GM19463 (cell line): ENCODE data around the gene ARSI.

Experiments used
- ATAC-seq: cut with Tn5 transposase; IDR thresholded peaks from one replicate; pipeline ENCODE4 v1.9.1; 2021; ENCODE audit warnings: mild to moderate bottlenecking, moderate library complexity; ENCODE audit not compliant: unreplicated experiment

Gene ARSI

DNA sequence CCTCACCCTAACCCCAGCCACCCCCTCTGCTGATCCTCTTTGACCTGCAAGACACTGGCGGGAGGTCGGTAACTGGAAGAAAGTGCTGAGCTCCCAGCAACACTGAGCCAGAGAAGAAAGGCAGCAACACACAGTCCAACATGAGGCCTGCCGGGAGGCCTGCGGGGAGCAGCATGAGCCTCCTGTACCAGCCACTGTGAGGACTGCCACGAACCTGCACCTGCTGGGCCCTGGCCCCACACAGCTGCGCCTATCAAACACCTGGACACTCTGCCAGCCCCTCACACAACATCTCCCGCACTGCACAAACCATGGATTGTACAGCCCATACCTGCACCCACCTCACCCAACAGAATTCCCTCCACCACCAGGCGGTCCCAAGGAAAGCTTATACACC is 31.4 kb downstream of the ARSI start:
- ATAC-seq = no peak

DNA sequence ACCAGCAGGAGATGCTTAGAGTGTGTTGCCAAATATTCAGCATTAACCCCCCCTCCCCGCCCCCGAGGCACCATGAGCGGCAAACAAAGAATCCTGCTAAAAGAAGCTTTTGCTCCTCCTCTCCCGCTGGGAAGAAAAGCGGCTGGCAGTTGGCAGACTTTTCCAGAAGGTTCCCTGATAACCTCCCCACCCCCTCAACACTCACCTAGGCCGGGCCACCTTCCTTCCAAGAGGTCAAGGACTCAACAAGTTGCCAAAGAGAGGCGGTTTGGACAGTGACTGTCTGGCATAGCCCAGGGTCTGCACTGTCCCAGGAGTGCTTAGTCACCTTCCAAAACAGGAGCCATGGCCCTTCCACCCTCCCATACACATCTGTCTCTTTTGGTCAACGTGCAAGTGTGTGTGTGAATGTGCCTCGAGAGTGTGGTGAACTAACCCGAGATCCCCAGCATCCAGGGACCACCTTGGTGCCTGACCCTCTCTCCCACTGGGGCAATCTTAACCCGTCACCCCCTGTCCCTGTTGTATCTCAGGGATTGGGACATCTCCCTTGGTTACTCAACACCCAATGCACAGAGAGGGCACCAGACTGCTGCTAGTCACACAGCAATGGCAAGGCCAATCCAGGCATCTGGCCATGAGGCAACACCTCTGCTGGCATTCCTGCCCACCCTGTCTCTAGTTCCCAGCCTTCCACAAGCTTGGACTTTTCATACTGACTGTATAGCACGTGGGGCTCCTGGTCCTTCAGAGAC is 32.0 kb downstream of the ARSI start:
- no peak for ATAC-seq

DNA sequence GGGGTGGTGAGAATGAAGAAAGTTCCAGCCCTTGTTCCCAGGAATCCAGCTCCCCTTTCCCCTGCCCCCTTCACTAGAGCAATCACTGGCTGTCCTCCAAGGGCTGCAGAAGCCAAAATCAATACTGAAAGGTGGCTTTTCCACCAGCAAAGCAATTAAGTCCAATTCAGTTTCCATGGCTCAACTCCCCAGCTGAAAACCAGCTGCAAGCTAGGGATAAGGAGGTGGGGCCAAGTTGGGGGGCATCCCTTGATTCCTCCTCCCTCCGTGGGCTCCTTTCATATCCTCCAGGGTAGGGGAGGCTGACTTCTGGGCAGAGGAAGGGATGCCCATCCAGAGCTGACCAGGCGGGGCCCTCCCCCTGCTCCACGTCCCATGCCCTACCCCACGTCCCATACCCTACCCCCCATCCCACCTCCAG is 35.8 kb downstream of the ARSI start:
- ATAC-seq = no peak

DNA sequence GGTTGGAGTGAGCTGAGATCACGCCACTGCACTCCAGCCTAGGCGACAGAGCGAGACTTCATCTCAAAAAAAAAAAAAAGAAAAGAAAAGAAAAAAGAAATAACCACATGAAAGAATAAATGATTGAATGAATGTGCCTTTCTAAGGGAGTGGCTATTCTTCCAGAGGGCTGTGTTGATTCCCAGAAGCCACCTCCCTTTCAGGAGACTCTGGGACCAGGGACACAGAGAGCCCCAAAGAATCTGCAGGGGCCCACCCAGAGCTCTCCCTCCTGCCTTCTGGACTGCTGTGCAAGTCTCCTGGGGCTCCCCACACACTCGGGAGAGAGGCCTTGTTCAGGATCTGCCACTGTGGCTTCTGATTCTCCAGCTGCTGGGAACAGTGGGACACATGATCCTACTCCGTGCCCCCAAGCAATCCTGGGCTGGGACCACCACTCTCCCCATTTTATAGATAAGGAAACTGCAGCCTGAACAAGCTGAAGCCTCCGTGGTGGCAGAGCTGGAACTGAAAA is 36.8 kb downstream of the ARSI start:
- no peak for ATAC-seq

DNA sequence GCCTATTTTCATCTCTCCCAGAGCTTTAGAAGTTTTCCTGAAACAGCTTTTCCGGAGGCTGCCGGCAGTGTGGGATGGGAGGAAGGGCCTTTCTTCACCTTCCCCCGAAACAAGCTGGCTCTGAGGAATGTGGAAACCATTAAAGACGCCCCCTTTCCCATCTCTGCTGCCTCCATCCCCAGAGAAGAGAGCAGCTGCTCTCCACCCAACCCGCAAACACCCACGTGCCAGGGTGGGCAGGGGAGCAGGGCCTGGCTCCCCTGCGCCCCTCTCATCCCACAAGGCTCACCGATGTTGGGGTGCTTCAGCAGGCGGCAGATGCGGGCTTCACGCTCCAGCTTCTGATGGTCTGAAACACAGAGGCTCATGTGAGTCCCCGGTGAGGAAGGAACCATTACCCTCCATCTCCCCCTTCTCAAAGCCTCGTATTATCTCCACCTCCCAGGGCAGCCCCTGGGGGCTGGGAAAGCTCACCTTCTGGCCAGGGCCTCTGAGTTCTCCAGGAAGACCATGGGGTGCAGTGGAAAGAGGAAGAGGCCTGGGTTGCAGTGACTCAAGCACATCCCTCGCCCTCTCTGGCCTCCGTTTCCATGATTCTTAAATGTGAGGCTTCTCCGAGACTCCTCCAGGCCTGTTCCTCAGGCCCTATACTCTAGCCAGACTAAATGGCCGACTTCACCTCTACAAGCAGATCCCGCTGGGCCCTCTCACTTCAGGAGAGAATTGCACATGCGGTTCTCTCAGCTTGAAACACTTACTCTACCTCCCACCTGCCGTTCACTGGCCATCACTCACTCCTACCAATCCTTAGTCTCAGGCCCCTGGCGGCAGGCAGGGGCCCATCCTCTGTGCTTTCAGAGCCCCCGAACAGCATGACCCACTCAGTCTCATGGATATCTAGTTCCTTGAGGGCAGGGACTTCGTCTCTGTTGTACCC is 37.8 kb downstream of the ARSI start:
- no peak for ATAC-seq

DNA sequence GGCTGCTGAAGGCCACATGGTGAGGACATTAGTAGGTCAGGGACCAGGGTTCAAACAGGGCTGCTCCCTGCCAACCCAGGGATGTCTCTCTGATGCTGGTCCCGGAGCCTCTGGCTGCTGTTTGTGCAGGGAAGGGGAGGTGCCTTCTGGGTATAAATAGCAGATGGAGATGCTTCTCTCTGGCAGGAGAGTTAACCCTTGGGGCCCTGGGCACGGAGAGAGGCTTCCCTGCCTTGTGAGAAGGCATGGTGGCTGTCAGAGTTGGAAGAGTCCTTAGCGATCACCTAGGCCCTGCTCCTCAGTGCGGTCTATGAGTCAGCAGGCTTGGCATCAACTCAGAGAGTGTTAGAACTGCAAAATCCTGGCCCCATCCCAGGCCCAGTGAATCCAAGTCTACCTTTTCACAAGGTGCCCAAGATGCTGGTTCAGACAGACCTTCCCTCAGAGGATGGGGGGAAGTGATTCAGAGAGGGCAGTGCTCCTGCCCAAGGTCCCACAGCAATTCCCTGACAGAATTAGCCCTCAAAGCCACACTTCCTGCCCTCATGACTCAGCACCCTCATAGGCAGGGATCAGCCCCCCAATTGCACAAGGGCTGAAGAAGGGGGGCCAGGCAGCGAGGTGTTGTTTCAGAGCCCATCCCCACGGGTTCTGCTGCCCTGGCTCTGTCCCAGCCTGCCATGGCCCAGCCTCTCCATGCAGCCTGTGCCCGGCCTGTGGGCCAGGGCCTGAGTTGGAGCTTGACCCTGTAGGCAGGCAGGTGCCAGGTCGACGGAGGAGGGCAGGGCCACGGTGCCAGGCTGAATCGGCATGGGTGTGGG is 38.7 kb downstream of the ARSI start:
- ATAC-seq = no peak

DNA sequence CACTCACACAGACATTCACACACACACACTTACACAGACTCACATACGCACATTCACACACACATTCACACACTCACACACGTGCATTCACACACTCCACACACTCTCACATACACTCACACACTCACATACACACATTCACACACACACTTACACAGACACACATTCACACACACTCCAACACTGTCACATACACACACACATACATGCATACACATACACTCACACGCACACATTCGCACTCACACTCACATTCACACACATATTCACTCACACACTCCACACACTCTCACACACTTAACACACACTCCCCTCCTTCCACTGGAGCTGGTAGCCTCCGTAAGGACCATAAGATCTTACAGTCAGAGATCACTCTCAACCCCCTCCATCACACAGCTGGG is 39.3 kb downstream of the ARSI start:
- no peak for ATAC-seq

DNA sequence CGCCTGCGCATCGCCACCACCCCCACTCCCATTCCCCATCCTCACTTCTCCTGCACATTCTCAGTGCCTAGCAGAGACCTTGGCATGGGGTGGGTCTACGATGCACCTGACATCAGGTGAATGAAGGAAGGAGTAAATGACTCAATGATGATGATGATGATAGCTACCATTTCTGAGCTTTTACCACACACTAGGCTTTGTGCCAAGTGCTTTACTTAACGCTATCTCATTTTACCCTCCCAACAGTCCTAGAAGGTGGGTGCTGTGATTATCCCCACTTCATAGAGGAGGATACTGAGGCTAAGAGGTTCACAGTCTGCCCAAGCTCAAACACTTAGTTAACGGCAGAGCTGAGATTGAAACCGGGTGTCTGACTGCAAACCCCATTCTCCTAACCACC is 40.2 kb downstream of the ARSI start:
- ATAC-seq = no peak

DNA sequence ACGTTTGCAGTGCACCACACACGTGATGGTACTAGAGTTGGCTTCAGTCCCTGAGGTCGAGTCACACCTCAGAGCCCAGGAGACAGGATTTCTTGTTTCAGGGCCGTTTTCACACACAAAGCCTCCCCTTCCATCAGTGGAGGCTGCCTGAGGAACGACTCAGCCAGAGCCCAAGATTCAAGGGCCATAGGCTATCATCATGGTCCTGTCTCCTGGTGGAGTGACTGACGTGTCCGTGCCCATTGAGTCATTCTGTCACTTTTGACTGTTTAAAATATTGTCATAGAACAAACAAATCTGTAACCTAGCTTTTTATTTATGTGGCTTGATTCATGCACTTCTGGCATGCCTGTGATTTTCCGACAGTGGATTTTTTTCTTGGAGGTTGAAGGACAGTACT is 41.5 kb downstream of the ARSI start:
- no peak for ATAC-seq

DNA sequence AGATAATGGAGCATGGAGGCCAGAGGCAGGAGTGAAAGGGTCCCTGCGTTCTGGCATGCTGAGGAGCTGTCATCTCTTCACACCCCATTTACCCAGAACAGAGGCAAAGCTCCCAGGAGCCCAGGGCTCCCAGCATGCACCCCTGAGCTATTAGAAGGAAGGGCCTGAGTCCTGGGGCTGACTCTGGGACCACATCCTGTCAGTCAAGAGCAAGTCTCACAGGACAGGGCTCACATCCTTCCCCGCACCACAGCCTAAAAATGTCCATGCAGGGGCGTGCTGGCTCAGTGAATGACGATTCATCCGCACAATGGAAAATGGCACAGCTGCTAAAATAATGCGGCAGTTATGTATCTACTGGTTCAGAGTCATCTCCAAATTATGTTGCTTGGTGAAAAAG is 44.6 kb downstream of the ARSI start:
- no peak for ATAC-seq

DNA sequence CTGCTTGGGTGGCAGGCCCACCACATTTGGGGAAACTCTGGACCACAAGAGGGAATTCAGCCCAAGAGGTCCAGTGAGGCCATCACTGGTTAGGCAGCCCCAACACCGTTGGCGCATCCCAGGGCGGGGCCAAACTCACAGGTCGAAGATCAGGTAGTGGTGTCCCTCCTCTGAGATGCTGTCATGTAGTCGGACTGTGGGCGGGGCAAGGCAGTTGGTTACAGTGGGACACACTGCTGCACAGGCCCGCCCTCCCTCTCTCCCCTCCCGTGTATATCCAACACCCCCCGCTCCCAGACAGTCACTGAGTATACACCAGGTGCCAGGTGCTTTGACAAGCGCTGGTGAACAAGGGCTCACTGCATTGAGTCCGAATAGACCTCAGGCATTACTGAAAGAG is 45.3 kb downstream of the ARSI start:
- ATAC-seq = no peak

DNA sequence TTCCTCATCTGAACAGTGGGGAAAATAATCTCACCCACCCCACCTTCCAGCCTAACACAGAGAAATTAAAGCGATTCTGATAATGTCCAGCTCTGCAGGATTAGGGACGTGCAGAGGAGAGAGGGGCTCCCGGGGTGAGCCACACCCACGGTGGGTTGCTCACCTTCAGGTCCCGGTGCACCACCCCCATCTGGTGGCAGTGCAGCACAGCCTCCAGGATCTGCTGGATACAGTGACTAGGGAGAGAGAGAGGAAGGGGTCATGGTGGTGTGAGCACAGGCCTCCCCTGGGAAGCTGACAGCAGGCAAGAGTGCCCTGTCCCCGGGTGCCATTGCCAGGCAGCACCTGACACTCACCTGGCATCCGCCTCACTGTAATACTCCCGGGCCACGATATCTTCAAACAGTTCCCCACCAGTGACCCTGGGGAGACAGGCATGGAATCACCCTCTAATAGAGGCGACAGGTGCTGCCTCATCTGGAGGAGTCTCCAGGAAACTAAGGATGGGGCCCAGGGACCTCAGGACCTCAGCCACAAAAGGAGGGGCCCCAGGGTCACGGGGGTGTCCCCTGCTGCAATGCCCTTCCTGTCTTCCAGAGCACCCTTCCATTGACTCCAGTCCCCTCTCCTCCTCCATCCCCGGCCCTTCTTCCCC is 46.2 kb downstream of the ARSI start:
- no peak for ATAC-seq

DNA sequence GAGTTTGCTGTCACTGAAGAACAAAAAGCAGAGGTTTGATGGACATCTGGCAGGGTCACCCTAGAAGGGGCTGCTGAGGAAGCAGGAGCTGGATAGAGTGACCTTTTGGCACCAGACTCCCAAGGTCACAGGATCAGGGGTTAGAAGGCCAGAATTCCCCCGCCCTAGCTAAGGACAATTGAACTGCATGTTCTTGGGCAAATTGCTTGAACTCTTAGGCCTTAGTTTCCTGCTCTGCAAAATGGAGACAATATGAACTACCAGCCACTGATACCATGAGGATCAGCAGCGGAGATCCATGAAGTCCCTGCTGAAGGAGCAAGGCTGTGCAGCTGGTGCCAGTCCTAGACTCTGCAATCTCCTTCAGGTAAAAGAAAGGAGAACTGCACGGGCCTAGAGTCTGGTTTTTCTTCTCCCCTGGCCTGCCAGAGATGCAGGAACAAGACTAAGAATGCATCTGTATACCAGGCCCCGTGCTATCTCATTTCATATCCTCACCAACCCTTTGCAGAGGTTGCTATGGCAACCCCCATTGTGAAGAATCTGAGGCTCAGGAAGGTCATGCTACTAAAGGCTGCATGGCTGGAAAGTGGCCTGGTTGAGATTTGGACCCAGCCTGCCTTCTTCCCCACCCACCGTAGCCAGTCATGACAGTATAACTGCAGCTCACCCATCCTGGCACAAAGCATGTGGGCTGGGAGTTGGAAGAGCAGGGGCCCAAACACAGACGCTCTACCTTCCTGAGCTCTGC is 46.9 kb downstream of the ARSI start:
- ATAC-seq = no peak

DNA sequence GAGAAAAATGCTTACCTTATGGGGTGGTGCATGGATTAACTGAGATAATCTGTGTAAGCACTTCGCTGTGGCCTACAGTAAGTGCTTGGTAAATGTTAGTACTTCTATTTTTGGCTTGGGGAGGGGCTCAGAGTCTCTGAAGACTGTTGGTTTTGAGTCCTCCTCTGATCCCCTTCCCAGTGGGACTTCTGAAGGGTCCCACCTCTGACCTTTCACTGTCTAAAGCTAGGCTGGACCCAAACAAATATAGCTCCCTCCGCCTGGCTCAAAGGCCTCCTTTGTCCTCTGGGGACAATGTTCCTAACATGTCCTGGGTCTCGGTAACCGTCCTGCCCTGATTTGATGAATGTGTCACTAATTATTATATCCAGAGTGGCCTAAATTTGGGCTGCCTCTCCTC is 47.9 kb downstream of the ARSI start:
- ATAC-seq = no peak

DNA sequence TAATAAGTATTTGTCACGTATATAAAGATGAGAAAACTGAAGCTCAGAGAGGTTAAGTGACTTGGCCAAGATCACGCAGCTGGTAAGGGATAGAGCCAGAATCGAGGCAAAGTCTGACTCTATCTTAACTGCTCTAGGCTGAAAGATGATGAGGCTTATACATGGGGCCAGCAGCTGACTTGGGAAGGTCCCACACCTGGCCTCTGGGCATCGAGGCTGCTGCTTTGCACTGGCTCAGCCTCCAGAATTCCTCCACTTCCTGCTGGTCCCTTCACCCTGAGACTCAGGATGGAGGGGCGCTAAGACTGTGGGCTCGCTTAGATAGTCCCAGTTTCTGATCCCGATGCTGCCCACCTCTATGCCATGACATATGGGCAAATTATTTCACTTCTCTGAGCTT is 48.3 kb downstream of the ARSI start:
- no peak for ATAC-seq

DNA sequence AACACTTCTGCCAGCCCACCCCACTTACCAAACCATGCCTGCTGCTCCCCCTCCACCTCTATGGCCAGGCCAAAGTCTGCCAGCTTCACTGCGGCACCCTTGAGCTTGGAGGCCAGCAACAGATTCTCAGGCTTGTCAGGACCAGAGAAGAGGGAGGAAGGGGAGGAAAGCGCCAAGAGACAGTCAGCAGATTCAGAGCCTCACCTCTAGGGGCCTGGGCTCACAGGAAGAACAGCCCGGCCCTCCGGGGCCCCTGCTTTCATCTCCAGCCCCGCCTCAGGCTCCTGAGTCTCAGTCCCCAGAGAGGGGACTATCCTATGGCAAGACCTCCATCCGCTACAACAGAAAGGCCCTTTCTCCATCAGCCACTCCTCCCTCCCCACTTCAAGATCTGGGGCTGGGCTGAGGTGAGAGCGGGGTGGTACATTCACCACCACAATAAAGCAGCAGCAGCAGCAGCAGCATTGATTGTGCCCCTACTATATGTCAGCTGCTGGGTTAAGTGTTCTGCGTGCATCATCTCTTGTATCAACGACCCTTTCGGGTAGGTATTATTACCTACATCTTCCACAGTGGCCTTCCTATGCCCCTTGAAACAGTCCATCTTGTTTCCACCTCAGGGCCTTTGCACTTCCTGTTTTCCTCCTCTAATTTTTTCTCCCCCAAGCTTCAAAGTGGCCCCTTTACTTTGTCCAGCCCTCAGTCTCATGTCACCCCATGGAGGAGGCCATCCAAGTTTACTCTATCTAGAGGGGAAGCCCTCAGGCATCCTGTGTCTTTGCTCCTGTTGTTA is 49.1 kb downstream of the ARSI start:
- ATAC-seq = no peak

DNA sequence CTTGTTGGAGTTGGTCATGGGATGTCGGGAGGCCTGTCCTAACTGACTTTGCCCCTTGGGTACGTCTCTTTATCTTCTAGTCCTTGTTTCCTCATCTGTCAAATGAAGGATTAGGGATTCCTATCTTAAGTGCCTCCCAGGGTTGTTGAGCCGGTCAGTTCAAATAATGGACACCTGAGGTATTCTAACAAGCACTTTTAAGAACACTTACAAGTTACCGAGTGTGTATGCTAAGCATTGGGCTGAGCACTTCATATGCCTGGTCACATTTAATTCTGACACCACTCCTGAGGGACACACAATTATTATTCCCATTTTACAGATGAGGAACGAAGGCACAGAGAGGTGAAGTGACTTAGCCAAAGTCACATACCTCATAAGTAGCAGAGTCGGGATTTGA is 50.2 kb downstream of the ARSI start:
- ATAC-seq = no peak

DNA sequence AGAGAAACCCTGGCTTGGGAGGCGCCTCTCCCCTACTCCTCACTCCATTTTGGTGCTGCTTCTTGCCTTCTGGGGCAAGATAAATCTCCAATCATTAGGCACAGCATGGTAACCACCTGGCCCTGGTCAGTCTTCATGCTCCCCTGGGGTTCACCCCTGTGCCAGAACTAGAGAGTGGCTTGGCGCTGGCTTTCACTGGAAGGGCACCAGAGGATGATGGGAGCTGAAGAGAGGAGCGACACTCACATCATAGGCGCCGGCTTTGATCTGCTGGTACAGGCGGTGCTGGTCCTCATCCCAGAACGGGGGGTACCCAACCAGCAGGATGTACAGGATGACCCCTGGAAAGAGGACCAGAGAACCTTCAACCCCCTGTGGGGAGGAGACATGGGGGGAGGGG is 51.2 kb downstream of the ARSI start:
- ATAC-seq = no peak

DNA sequence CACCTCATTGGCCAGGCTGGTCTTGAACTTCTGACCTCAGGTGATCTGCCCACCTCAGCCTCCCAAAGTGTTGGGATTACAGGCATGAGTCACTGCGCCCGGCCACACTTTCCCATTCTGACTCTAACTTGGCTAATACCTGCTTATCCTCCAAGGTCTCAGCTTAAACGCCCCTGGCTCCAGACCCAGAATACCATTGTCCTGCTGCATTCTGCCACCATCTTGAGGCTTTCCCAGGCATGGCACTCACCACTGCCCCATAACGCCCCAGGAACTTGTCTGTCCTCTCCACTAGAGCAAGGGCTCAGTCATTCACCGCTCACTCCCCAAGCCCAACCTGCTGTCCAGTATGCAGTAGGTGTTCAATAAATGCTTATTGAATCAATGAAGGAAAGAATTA is 53.0 kb downstream of the ARSI start:
- no peak for ATAC-seq
